HG03108 (cell line): Measurements from ENCODE around the gene CYP3A4.
"Not testable (repeated sequence)": the region's sequence is repeated elsewhere in the genome, so short reads cannot be mapped to it uniquely, and the experiment has no call there.

Experiments used
- ATAC-seq: cut with Tn5 transposase; IDR thresholded peaks from one replicate; pipeline ENCODE4 v1.9.1; 2021; ENCODE audit warnings: moderate library complexity; ENCODE audit not compliant: unreplicated experiment

Gene CYP3A4

GRCh38 chr7:99784007-99784406 is at the start of gene CYP3A4:
Gene CYP3A4 (minus strand): TSS chr7:99784184. CDS start chr7:99784081, 103 bp downstream.
- no peak for ATAC-seq

- ATAC-seq, result no peak
These were observed 49.4 kb upstream of the CYP3A4 start for GRCh38 chr7:99833289-99833877.

GRCh38 chr7:99831595-99831994 is 47.6 kb upstream of the CYP3A4 start:
- no peak for ATAC-seq

GRCh38 chr7:99829524-99830160 is 45.7 kb upstream of the CYP3A4 start:
- ATAC-seq, result no peak

- ATAC-seq, result no peak
These were observed 44.8 kb upstream of the CYP3A4 start for GRCh38 chr7:99828811-99829210.

- no peak for ATAC-seq
These were observed 43.2 kb upstream of the CYP3A4 start for GRCh38 chr7:99827040-99827778.

GRCh38 chr7:99825873-99826272 is 41.9 kb upstream of the CYP3A4 start:
- ATAC-seq, result no peak

- ATAC-seq, result no peak
These were observed 41.5 kb upstream of the CYP3A4 start for GRCh38 chr7:99825452-99825851.

- no peak for ATAC-seq
These were observed 40.1 kb upstream of the CYP3A4 start for GRCh38 chr7:99824091-99824490.

- ATAC-seq, result no peak
These were observed 39.0 kb upstream of the CYP3A4 start for GRCh38 chr7:99822731-99823718.

- no peak for ATAC-seq
These were observed 36.5 kb upstream of the CYP3A4 start for GRCh38 chr7:99820408-99821027.

GRCh38 chr7:99808766-99809165 is 24.8 kb upstream of the CYP3A4 start:
- ATAC-seq, result no peak

GRCh38 chr7:99806839-99807478 is 23.0 kb upstream of the CYP3A4 start:
- no peak for ATAC-seq

GRCh38 chr7:99805641-99806040 is 21.7 kb upstream of the CYP3A4 start:
- ATAC-seq, result no peak

- ATAC-seq, result not testable (repeated sequence)
These were observed 19.1 kb upstream of the CYP3A4 start for GRCh38 chr7:99803118-99803517.

- ATAC-seq, result not testable (repeated sequence)
These were observed 17.4 kb upstream of the CYP3A4 start for GRCh38 chr7:99801407-99801806.

- ATAC-seq, result no peak
These were observed 15.0 kb upstream of the CYP3A4 start for GRCh38 chr7:99798972-99799371.

GRCh38 chr7:99795864-99796263 is 11.9 kb upstream of the CYP3A4 start:
- not testable (repeated sequence) for ATAC-seq

GRCh38 chr7:99794585-99795502 is 10.9 kb upstream of the CYP3A4 start:
- ATAC-seq, result no peak
